SH-SY5Y (cell line): ENCODE data around the gene HS3ST2.
A peak's percentile ranks its signal among the peaks of the same experiment; 100 is the strongest.

Experiments used
- GATA2 ChIP-seq: IDR thresholded peaks from 2 replicates; pipeline ENCODE4 v1.6.1; 2011; ENCODE audit warnings: mild to moderate bottlenecking, low read depth, low read length
- GATA3 ChIP-seq: IDR thresholded peaks from 2 replicates; pipeline ENCODE4 v1.6.1; 2011; ENCODE audit warnings: low read depth, mild to moderate bottlenecking, low read length, moderate library complexity

Gene HS3ST2

GRCh38 chr16:22813948-22814710 lies at the start of gene HS3ST2:
HS3ST2 (plus strand) TSS chr16:22814162; CDS start chr16:22814611, 449 bp downstream.
- TF ChIP-seq GATA2, result no peak
- TF ChIP-seq GATA3, result no peak

DNA sequence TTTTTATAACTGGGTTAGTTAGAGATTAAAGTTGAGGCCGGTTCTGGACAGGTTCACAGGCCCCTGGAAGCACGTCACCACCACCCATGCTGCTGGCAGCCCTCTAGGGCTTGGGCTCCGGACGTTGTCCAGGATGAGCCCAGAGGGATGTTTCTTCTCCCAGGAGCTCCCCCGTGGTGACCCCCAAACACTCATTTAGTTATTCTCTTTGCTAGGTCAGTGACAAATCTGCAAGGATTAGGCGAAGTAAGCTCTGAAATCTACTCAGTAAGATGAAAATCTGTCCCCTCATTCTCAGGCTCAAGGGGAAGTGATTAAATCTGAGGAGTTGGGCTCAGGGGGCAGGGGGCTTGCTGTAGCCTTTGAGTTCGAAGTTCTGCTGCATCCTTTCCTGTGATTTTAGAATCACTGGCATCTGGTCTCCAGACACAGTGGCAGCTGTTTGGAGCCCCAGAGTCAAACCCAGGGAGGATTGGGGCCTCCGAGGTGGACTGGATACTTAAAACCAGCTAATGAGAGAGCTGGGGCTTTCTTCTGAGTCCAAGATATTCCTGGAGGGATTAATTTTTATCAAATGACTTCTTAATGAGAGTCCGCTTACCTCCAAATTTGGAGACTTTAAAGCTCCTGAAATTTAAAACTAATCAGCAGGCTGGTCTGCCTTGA lies 49.2 kb upstream of the HS3ST2 start:
- TF ChIP-seq GATA2, result peak; percentile 63; the same call in 1 of the 2 replicates
- TF ChIP-seq GATA3, result no peak

DNA sequence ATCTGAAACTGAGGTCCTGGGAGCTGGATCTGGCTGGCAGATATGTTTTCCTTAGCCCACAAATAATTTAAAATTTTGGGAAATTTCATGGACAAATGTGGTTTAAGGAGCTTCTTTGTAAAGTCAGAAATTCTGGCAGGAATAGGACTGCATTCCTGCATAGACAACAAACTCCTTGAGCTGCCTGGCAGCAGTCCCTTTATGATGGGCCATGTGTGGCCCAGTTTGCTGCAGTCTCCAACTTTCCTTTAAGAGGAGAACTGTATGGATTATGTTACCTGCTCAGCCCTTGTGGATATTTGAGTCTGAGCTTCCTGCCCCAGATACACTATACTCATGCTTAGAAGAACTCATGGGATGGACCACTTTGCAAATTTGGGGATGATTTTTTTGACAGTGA lies 48.5 kb upstream of the HS3ST2 start:
- TF ChIP-seq GATA3 (no peak), GATA2 (no peak)

- TF ChIP-seq GATA3, result no peak
- TF ChIP-seq GATA2, result no peak
These were observed 43.1 kb upstream of the HS3ST2 start for GRCh38 chr16:22770866-22771265.

DNA sequence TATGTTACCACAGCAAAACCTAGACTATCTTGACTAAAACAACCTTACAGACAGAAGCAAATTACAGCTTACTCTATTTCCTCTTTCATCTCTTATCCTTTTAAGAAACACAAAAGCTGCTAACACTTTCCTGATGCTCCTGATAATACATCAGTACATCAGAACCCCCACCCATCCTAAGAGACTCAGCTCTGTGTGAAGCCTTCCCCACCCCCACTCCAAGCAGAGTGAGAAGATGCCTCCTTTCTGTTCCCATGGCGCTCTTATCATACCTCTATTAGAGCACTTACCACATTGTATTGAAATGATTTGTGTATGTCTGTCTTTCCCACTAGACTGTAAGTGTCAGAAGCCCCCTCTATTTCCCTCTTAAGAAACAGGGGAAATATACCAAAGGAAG lies 42.4 kb upstream of the HS3ST2 start:
- TF ChIP-seq GATA3 (no peak), GATA2 (no peak)

GRCh38 chr16:22775220-22775922 lies 38.6 kb upstream of the HS3ST2 start:
- TF ChIP-seq GATA3 (no peak), GATA2 (no peak)

DNA sequence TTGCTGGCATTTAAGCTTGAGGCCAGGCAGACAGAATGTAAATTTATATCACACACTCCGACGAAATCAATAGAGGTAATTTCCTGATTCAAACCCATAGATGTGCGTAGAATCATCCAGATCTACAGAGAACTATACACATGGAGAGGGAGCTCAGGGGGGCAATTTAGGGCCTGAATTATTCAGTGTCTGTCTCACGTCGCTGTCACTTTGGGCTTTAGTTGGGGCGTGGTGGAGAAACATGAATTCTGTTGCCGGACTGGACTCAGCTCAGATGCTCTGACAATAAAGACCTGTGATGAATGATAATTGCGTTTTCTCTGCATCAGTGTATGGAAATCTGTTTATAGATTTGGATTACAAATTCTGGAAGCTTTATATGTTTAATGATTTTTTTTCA lies 32.5 kb upstream of the HS3ST2 start:
- TF ChIP-seq GATA3, result no peak
- TF ChIP-seq GATA2, result peak; percentile 38; the same call in 1 of the 2 replicates

DNA sequence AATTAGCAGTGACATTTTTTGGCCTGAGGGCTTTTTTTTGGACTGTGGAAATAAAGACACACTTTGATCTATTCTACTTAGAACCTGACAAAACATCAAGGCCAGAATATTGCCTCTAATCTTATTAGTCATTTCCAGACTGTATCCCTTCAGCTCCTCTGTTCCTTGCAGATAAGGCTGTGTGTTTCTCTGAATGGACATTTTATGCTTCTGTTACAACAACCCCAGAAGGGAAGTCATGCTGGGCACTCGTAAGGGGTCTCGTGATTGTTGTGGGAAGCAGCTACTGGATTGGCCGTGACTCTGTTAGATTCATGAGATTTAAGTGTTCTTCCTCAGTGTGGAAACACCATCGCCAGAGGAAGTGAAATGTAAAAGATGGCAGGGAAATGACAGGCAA lies 31.6 kb upstream of the HS3ST2 start:
- TF ChIP-seq GATA2 (0 out of 2 replicates have a peak, but pooled peaks have one; percentile 6), GATA3 (no peak)

DNA sequence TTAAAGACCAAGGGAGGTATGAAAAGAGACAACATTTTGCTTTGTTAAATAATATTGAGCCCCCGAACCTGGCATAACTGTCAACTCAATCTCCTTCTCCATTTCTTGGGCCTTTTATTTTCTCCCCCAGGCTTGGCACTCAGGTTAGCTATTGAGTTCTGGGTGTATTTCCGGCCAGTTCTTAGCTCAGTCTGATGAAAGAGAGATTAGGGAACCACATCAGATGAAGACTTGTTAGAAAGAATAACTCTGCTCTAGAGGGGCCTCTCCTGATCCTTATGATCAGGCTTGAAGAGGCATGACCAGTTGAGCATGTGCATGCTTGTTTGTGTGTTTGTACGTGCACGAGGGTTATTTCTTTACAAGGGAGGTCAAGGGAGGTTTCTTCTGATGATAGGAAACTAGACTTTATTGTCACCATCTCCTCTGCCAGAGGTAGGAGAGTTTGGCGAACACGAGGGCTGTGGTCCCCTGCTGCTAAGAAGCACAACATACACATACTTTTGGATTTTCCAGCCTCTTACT lies 29.2 kb upstream of the HS3ST2 start:
- no peak for TF ChIP-seq GATA2
- TF ChIP-seq GATA3, result no peak

- no peak for TF ChIP-seq GATA3
- no peak for TF ChIP-seq GATA2
These were observed 28.4 kb upstream of the HS3ST2 start for GRCh38 chr16:22785552-22785951.

GRCh38 chr16:22786284-22786683 lies 27.7 kb upstream of the HS3ST2 start:
- TF ChIP-seq GATA2 (no peak), GATA3 (no peak)

- no peak for TF ChIP-seq GATA3
- no peak for TF ChIP-seq GATA2
These were observed 27.3 kb upstream of the HS3ST2 start for GRCh38 chr16:22786691-22787090.

- TF ChIP-seq GATA3, result no peak
- TF ChIP-seq GATA2, result no peak
These were observed 26.3 kb upstream of the HS3ST2 start for GRCh38 chr16:22787466-22788192.

DNA sequence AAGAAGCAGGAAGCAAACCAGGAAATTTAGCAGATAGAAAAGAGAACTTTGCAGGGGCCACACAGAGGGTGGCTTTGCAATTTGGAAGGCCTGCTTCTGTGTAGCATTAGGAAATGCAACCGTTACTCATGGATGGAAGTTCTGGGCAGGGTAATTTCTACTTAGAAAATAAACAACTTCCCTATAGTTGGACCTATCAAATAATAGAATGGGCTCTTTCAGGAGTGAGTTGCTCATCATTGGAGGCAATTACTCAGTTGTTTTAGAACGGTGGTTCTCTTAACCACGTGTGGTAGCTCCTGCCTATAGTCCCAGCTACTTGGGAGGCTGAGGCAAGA lies 25.8 kb upstream of the HS3ST2 start:
- no peak for TF ChIP-seq GATA3
